ENCODE data around the gene EXOC4.

DNA sequence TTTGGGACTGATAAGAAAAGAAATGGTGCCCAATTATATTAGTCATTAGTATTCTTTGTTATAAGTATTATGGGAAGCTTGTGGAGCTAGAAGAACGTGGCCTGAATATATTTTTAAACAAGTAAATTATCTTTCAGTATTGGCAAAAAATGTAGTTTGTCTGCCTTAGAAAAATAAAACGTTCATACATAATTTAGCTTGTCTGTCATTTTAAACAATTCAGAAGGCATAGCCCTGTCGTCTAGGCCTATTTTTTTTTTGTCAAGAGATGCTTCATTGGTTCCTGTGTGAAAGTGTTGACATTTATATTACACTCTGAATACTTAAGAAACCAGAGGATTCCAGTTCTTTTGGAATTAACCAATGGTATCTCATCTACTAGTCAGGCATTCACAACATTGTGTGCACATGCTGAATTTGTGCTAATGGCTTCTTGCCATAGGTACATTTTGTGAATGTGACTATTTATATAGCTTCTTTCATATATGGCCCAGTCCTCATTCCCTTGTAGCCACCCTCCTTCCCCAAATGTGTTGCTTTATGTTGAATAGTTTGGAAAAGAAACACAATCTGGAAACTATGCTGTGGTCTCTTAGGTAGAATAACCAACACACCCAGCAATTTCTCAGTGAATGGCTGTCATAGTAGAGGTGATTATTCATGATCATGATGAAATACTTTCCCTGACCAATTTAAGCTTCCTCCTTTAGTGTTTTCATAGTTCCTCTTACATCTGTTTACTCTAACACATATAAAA lies 435.8 kb downstream of the EXOC4 start:
- TF ChIP-seq EP300 (IDR thresholded peaks at IDR 0.05; ENCODE audit: low read depth), result no peak
- no peak for TF ChIP-seq POLR2AphosphoS5 (IDR thresholded peaks at IDR 0.05)

All from transverse colon (tissue), 3 donors.